HG03565 (cell line): ENCODE results near the gene CYP2W1.
"Not testable (repeated sequence)": the region's sequence is repeated elsewhere in the genome, so short reads cannot be mapped to it uniquely, and the experiment has no call there.

Source experiments
- ATAC-seq: cut with Tn5 transposase; IDR thresholded peaks from one replicate; pipeline ENCODE4 v1.9.1; 2021; ENCODE audit warnings: mild to moderate bottlenecking, moderate library complexity; ENCODE audit not compliant: unreplicated experiment

The CYP2W1 gene

DNA sequence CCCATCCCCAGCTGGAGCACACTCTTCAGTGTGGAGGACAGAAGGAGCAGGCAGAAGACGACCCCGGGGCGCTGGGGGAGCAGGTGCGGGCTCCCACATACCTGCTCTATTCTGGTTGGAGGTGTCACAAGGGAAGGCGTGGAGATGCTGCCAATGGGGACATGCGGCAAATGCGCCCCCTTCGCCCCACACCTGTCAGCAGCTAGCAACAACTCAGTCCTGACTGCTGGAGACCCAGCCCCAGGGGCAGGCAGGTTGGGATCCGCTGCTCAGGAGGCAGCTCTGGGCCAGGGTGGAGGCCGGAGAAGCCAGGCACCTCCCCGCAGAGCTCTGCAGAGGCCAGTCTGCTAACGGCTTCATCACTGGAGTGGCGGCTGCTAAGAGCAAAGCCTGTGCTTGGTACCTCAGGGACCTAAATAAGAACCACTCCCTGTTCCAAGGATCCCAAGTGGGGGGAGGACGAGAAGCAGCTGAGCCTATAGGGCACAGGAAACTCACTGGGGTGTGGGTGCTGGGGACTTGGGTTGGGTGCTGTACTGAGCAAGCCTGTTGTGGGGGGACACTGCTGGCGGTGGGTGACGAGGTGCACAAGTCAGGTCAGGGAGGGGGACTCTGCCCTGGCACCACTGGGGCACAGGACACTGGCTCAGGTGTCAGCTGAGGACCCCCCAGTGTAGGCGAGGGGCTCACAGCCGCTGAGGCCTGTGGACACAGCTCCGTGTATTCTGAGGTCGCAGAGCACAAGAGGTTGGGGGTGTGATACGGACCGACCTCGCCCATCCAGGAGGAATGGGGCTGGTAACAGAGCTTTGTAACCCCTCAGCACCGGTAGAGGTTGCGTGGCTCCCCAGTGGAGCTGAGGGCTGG is 42.1 kb downstream of the CYP2W1 start:
- ATAC-seq, result no peak

DNA sequence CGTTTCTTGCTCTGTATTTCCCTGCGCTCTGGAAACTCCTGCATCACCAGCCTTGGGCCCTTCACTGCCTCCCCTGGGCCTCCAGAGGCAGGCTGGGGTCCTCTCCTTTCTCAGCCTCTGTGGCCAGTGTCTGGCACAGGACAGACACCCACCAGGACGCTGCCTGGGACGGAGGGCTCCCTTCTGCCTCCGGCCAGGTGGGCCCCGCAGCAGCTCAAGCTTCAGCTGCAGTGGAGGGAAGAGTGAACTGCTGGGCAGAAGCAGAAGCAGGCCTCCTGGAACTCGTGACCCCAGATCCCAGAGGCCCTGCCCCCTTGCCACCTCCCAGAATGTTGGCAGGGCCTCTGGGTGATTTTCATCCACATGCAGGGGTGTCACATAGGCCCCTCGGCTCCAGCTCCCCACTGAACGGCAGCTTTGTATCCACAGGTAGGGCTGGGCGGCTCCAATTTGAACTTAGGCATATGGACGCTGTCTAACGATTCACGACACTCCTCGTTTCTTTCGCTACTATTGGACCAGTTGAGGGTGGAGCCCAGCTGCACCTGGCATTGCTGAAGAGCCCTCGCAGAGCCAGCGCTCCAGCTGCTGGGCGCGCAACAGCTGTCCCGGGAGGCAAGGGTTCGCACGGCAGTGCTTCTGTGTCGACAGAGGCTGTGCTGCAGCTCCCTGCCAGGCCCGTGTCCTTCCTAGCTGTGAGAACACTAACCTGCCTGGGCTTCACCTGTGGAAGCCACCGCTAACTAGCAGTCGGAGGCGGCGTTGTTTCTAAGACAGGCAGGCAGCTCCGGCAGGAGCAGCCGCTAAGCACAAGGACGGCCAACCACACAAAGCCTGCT is 43.0 kb downstream of the CYP2W1 start:
- ATAC-seq, result no peak

GRCh38 chr7:1026721-1027161 is 43.8 kb downstream of the CYP2W1 start:
- ATAC-seq, result no peak

GRCh38 chr7:1027242-1028043 is 44.5 kb downstream of the CYP2W1 start:
- ATAC-seq, result no peak

DNA sequence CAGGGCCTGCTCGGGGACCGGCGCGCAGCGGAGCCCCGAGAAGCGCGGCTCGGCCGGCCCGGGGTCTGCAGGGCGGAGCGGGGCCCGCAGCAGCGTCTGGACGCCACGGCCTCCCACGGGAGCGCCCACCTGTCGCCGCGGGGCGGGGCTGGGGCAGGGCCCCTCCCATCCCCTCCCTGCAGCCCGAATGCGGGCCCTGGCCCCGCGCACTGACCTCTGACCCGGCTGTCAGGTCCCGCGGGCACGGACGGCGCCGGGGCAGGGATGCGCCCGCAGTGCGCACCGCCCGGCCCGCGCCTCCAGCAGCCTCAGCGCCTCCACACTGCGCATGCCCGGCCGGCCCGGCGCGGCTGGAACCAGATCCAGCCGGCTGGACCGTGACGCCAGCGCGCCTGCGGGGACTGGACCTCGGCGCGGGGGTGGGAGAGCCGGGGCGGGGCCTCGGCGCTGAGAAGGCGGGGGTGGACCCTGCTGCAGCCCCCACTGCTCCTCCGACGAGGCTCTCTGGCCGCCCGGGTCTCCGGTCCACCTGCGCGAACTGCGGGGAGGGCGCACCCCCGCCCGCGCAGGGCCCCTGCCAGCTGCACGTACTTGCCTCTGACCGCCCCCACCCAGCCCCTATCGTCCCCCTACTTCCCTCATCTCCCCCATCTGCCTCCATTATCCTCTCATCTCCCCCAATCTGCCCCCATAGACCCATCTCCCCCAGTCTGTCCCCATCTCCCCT is 45.2 kb downstream of the CYP2W1 start:
- peak; percentile 41 for ATAC-seq

DNA sequence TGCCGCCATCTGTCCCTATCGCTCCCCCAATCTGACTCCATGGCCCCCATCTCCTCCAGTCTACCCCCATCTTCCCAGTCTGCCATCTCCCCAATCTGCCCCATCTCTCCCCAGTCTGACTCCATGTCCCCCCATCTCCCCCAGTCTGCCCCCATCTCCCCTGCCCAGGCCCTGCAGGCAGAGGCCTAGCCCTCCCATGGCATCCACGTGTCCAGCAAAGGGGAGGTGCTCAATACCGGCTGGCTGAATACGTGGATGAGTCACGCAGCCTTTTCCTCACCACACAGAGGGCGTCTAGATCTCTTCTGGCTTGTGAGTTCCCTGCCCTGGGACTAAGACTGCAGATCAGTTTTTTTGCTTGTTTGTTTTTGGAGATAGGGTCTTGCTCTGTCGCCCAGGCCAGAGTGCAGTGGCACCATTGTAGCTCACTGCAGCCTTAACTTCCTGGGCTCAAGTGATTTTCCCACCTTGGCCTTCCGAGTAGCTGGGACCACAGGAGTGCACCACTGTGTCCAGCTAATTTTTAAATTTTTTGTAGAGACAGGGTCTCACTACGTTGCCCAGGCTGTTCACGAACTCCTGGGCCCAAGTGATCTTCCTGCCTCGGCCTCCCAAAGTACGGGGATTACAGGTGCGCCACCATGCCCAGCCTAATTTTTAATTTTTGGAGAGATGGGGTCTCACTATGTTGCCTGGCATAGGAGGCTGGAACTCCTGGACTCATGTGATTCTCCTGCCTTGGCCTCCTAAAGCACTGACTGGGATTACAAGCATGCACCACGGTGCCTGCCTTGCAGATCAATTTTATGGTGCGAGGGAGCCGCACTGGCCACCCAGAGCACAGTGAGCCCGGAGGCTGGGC is 46.0 kb downstream of the CYP2W1 start:
- ATAC-seq, result no peak

GRCh38 chr7:1029637-1030443 is 46.9 kb downstream of the CYP2W1 start:
- ATAC-seq, result no peak

GRCh38 chr7:1030444-1031070 is 47.6 kb downstream of the CYP2W1 start:
- no peak for ATAC-seq

GRCh38 chr7:1031716-1032455 is 48.9 kb downstream of the CYP2W1 start:
- ATAC-seq, result no peak

- ATAC-seq, result no peak
Measured at GRCh38 chr7:1032536-1033181, 49.7 kb downstream of the CYP2W1 start.

DNA sequence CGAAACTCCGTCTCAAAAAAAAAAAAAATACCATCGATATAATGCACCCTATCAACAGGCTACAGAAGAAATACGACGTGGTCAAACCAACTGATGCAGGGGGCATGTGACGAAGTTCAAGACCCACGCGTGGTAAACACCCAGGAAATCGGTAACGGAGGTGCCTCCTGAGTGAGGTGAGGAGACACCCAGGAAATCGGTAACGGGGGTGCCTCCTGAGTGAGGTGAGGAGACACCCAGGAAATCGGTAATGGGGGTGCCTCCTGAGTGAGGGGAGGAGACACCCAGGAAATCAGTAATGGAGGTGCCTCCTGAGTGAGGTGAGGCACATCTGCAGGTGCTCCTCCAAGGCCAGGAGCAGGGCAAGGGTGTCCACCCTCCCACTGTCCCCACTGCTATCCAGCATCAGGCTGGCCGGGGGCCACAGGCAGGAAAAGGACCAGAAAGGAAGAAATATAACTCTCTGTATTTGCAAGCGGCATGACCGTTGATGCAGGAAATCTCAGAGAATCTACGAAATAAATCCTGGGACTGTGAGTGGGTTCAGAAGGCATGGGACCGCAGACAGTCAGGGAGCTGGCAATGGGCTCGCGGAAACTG is 50.7 kb downstream of the CYP2W1 start:
- no peak for ATAC-seq

DNA sequence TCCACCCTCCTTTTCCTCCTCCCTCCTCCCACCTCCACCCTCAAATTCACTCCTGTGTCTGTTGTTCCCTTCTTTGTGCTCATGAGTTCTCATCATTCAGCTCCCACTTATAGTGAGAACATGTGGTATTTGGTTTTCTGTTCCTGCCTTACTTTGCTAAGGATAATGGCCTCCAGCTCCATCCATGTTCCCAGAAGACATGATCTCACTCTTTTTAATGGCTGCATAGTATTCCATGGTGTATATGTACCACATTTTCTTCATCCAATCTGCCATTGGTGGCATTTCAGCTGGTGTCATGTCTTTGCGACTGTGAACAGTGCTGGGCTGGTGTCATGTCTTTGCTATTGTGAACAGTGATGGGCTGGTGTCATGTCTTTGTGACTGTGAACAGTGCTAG is 51.8 kb downstream of the CYP2W1 start:
- ATAC-seq, result not testable (repeated sequence)

DNA sequence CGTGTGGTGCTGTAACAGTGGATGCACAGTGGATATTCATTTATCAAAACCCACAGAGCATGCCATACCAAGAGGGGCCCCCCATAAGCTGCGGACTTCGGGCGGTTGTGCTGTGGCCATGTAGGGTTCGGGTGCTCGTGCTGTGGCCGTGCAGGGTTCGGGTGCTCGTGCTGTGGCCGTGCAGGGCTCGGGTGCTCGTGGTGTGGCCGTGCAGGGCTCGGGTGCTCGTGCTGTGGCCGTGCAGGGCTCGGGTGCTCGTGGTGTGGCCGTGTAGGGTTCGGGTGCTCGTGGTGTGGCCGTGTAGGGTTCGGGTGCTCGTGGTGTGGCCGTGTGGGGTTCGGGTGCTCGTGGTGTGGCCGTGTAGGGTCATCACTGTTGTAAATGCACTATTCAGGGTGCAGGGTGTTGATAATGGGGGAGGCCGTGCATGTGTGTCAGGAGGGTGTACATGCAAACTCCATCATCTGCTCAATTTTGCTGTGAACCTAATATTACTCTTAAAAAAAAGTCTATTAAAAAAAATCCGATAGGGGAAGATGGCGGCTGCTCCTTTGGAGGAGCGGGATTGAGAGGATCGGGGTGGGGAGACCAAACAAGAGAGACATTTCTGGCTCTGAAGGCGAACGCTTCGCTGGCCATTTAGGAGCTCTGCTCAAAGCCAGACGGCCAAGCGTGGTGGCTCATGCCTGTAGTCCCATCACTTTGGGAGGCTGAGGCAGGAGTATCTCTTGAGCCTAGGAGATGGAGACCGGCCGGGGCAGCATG is 53.4 kb downstream of the CYP2W1 start:
- ATAC-seq, result not testable (repeated sequence)
